Measurements from ENCODE around the gene GABBR1. TPM values are rescaled to one million over a fixed set of nuclear protein-coding genes. Genes with fewer than 3 reads are reported as not detected.

GABBR1 gene
- total RNA-seq, 4 donors from 2014 or later, result 18.5 to 41.8 (median 21.9) TPM

GRCh38 chr6:29558439-29559079, 74.4 kb downstream of the GABBR1 start:
- DNase-seq (ENCODE audit: low spot score) (no peak), ATAC-seq (ENCODE audit: low FRiP score) (no peak)
- no peak for TF ChIP-seq CTCF (IDR thresholded peaks at IDR 0.05)

GRCh38 chr6:29557320-29557719, 75.7 kb downstream of the GABBR1 start:
- DNase-seq (ENCODE audit: low spot score) (no peak), ATAC-seq (ENCODE audit: low FRiP score) (no peak)
- no peak for TF ChIP-seq CTCF (IDR thresholded peaks at IDR 0.05)

- ATAC-seq (ENCODE audit: low FRiP score), result no peak
- no peak for TF ChIP-seq CTCF (IDR thresholded peaks at IDR 0.05)
Observed at GRCh38 chr6:29554764-29555163, 78.2 kb downstream of the GABBR1 start.

GRCh38 chr6:29553268-29554057, 79.5 kb downstream of the GABBR1 start:
- DNase-seq (ENCODE audit: low spot score) (peak; percentile 31), ATAC-seq (ENCODE audit: low FRiP score) (peak; percentile 84)
- TF ChIP-seq CTCF (IDR thresholded peaks at IDR 0.05), result no peak

More at GRCh38 chr6:29554764-29555163, 78.2 kb downstream of the GABBR1 start:
- no peak for DNase-seq (ENCODE audit: low spot score)

GRCh38 chr6:29552512-29553051, 80.4 kb downstream of the GABBR1 start:
- ATAC-seq (ENCODE audit: low FRiP score) (peak; percentile 60), DNase-seq (ENCODE audit: low spot score) (no peak)
- no peak for TF ChIP-seq CTCF (IDR thresholded peaks at IDR 0.05)

DNA sequence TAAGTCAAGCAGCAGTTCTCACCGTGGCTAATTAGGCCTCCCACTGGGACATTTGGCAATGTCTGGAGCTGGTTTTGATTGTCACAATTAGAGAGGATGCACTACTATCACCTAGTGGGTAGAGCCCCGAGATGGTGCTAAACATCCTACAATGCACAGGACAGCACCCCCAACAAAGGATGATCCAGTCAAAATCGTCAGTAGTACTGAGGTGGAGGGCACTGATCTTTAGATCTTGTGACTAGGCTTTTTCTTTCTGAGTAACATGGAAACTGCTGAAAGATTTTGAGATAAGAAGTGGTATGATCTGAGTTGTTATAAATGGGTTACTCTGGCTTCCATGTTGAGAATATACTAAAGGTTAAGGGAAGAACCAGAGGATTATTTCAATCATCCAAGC, 85.4 kb downstream of the GABBR1 start:
- ATAC-seq (ENCODE audit: low FRiP score) (no peak), DNase-seq (ENCODE audit: low spot score) (no peak)
- TF ChIP-seq CTCF (IDR thresholded peaks at IDR 0.05), result no peak

Data from omental fat pad (tissue), 4 donors.